KOPT-K1 (cell line): ENCODE results near the gene CAMTA1.

Experiments used
- H3K27ac ChIP-seq: fragments of 200-600 bp; sonication (generic); 2 replicates; pipeline ENCODE4 v1.5.1; 2016; ENCODE audit warnings: antibody characterized with exemption, mild to moderate bottlenecking, low read depth, low read length; ENCODE audit not compliant: poor library complexity, severe bottlenecking
- H3K36me3 ChIP-seq: fragments of 200-600 bp; sonication (generic); 2 replicates; pipeline ENCODE4 v1.5.1; 2017; ENCODE audit warnings: antibody characterized with exemption, mild to moderate bottlenecking, low read length, moderate library complexity; ENCODE audit not compliant: insufficient read depth
- H3K9me3 ChIP-seq: fragments of 200-600 bp; sonication (generic); 2 replicates; pipeline ENCODE4 v1.5.1; 2017; ENCODE audit warnings: antibody characterized with exemption, low read length, mild to moderate bottlenecking; ENCODE audit not compliant: insufficient read depth, poor library complexity, severe bottlenecking

Gene CAMTA1

DNA sequence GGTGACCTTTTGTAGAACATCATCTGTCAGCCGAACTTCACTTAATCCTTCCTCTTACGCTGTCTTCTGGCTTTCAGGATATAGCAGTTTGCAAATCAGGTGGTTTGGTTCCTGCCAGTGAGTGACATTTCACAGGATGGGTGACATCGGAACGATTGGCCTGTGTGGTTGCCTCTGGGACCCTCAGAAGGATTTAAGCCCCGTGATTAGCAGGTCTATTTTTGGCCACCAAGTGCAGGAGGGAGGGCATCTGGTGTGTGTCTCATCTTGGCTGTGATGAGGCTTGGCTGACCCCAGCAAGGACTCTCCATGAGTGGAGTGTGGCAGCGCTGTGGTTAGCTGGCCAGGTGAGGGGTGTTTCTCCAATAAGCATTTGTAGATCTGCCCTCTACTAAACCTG lies 578.2 kb downstream of the CAMTA1 start:
- no peaks in the 10 kb centered on the region for H3K9me3 ChIP-seq

DNA sequence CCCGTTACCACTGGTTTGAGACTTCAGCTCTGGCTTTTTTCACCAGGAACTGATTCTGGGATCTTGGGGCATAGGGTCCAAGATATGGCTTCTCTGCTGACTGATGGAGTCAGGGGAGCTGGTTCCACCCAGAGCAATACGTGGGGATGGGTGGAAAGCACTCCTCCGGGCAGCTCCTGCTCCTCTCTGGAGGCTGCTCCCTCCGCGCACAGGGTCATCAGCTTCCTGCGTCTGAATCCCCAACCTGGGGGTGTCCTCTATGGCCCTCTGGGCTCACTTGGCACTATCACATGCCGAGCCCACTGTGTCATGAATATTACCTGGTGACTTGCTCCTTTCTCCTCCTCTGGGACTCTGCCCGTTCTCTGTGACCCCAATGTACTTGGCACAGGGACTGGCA lies 580.5 kb downstream of the CAMTA1 start:
- no peaks in the 10 kb centered on the region for H3K9me3 ChIP-seq
- no peaks in the 10 kb centered on the region for H3K36me3 ChIP-seq
- no peak overlapping the region for H3K27ac ChIP-seq

More for the DNA sequence above, 578.2 kb downstream of the CAMTA1 start:
- Histone ChIP-seq H3K27ac (no peak overlapping the region), H3K36me3 (no peaks in the 10 kb centered on the region)

- H3K36me3 ChIP-seq, result no peaks in the 10 kb centered on the region
- no peak overlapping the region for H3K27ac ChIP-seq
- H3K9me3 ChIP-seq, result no peaks in the 10 kb centered on the region
Observed at GRCh38 chr1:7366286-7366954, 581.2 kb downstream of the CAMTA1 start.

GRCh38 chr1:7366955-7367665 lies 581.9 kb downstream of the CAMTA1 start:
- Histone ChIP-seq H3K9me3 (no peaks in the 10 kb centered on the region), H3K27ac (no peak overlapping the region), H3K36me3 (no peaks in the 10 kb centered on the region)

DNA sequence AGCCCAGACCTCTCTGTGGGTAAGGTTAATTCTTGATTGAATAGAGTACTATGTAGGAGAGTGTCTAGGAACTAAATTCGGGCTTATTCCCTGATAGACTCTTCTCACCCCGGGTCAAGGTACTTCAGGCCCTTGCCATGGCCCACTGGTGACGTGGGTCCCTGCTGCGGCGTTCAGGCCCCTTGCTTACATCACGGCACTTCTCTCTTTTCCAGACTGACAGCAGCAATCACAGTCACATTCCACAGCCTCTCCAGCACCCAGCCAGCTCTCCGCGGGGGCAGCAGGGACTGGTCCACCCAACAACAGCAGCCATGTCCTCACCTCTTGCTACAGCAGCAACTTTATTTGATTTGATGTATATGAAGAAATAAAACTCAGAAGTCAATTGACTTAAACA lies 584.6 kb downstream of the CAMTA1 start:
- no peaks in the 10 kb centered on the region for H3K9me3 ChIP-seq
- no peaks in the 10 kb centered on the region for H3K36me3 ChIP-seq
- no peak overlapping the region for H3K27ac ChIP-seq

GRCh38 chr1:7371926-7372325 lies 586.7 kb downstream of the CAMTA1 start:
- Histone ChIP-seq H3K36me3 (no peaks in the 10 kb centered on the region), H3K9me3 (no peaks in the 10 kb centered on the region)

GRCh38 chr1:7372477-7373120 lies 587.3 kb downstream of the CAMTA1 start:
- Histone ChIP-seq H3K9me3 (no peaks in the 10 kb centered on the region), H3K36me3 (no peaks in the 10 kb centered on the region), H3K27ac (no peak overlapping the region)

More at GRCh38 chr1:7371926-7372325, 586.7 kb downstream of the CAMTA1 start:
- H3K27ac ChIP-seq, result no peak overlapping the region

DNA sequence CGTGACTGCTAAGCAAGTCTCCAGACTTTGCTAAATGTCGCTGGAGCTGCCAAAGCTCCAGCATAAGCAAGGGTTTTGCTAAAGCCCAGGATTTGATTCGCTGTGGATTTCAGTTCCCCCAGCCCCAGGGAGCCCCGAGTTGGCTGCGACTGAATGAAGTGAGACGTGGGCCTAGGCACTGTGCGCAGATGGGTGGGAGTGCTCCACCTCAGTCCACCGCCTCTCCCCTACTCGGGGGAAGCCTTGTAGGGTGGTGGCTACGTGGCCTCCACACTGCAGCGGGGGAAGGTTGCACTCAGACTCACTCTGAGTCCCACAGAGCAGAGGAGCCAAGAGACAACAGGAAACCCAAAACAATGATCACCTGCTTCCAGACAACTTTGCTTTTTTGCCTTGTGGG lies 588.0 kb downstream of the CAMTA1 start:
- no peak overlapping the region for H3K27ac ChIP-seq
- H3K36me3 ChIP-seq, result no peaks in the 10 kb centered on the region
- no peaks in the 10 kb centered on the region for H3K9me3 ChIP-seq

DNA sequence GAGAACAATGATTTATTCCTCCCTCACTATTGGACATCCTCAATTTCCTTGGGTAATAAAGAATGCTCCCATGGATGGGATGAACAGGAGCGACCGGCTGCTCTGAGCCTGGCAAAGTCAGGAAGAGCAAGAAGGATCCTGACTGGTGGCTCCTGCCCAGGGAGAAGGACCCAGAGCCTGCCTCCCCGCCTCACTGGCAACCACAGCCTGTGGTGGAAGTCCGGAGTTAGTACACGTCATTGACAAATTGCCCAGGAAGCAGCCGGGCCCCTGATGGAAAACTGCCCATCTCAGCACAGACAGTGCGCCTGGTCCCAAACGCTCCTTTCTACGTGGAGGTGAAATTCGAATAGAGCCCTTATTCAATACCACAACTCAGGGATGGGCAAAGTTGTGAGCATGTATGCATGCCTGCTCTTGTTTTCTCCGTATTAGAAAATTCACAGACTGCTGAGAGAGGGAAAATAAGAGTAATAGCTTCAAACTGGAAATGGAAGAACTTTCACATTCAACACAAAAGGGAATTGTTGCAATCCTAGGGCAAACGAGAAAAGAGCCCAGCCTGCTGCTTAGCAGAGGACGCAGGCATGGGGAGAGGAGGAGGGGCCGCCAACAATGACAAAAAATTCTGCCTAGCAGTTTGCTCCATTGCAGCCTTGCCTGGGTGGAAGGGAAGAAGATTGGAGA lies 588.8 kb downstream of the CAMTA1 start:
- Histone ChIP-seq H3K27ac (no peak overlapping the region), H3K9me3 (no peaks in the 10 kb centered on the region), H3K36me3 (no peaks in the 10 kb centered on the region)

GRCh38 chr1:7374563-7375160 lies 589.4 kb downstream of the CAMTA1 start:
- no peak overlapping the region for H3K27ac ChIP-seq
- no peaks in the 10 kb centered on the region for H3K36me3 ChIP-seq
- H3K9me3 ChIP-seq, result no peaks in the 10 kb centered on the region

DNA sequence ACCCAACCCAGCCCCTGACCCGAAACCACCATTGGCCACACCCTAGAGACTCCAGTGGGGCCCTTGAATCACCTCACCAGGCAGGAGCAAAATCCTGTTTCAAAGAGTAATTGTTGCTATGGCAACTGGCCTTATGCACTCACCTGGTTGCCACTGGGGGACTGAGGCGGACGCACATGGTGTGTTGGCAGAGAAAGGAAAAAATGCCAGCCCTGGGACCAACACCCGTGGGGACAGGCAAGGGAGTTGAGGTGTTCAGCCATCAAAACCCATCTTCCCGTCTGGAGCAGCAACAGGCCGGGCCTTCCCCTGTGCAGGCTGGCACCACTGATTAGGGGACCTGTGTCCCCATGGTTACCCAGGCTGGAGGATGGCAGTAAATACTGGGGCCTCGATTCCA lies 590.1 kb downstream of the CAMTA1 start:
- H3K9me3 ChIP-seq, result no peaks in the 10 kb centered on the region
- H3K27ac ChIP-seq, result no peak overlapping the region
- H3K36me3 ChIP-seq, result no peaks in the 10 kb centered on the region

- H3K9me3 ChIP-seq, result no peaks in the 10 kb centered on the region
- no peak overlapping the region for H3K27ac ChIP-seq
- no peaks in the 10 kb centered on the region for H3K36me3 ChIP-seq
Observed at GRCh38 chr1:7375781-7376660, 590.8 kb downstream of the CAMTA1 start.

DNA sequence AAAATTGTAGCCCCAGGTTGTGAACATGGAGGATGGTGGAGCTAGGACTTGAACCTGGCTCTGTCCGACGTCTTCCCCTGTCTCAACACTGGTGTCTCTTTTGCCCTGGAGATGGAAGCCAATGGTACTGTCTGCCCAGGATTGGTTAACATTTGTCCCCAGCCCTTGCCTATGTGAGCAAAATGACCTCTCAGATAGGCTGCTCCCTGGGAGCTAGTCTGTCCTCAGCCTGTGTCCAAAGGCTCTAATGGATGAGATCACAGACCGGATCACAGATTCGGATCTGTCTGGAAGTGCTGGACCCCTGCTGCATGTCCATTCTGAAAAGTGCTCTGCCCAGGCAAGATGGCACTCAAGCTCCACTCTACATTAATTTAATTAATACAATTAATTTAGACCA lies 591.4 kb downstream of the CAMTA1 start:
- Histone ChIP-seq H3K27ac (no peak overlapping the region), H3K9me3 (no peaks in the 10 kb centered on the region), H3K36me3 (no peaks in the 10 kb centered on the region)
